Stimulated activated CD4-positive, alpha-beta T cell treated with anti-CD3 and anti-CD28 coated beads, Interleukin-4, amount 100 ng/mL, for 24 hours (primary cell): Measurements from ENCODE around the gene TMEM31.
"Not testable (repeated sequence)": the region's sequence is repeated elsewhere in the genome, so short reads cannot be mapped to it uniquely, and the experiment has no call there.

Source experiments
- DNase-seq: peaks from one replicate; pipeline ENCODE4 v3.0.0-alpha.2; 2020

TMEM31 gene

DNA sequence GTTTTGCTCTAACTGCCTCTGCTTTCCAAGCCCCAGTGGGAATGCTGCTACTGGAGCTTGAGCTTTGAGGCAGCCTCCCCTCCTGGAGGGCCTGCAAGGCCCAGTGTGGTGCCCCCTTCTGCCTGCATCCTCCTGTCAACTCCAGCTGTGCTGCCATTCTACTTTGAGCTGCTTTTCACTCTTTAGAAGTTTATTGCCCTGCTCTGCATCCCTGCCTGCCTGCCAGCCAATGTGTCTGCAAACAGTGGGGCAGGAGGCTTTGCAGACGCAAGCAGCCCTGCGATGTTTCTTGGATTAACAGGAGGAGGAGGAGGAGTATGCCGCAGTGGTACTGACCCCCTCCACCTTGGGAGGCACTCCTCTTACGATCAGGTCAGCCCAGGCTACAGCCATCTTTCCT, 16.4 kb downstream of the TMEM31 start:
- no peak for DNase-seq

DNA sequence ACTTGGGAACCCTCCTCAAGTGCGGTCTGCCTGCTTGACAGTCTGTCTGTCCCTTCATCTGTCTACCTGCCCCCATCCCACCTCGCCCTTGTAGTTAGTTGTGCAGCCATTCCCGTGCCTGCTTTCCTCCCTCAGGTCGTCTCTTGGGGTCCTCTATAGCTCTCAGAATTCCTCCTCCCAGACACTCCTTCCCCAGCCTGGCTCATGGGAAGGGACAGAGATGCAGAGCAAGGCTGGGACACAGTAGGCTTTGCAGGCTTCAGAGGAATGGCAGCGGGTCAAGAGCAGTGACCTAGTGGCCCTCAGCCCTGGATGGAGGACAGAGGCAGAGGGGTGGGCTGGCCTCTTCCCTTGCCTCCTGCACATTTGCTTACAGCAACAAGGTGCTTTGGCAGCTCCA, 18.3 kb downstream of the TMEM31 start:
- DNase-seq: no peak

DNA sequence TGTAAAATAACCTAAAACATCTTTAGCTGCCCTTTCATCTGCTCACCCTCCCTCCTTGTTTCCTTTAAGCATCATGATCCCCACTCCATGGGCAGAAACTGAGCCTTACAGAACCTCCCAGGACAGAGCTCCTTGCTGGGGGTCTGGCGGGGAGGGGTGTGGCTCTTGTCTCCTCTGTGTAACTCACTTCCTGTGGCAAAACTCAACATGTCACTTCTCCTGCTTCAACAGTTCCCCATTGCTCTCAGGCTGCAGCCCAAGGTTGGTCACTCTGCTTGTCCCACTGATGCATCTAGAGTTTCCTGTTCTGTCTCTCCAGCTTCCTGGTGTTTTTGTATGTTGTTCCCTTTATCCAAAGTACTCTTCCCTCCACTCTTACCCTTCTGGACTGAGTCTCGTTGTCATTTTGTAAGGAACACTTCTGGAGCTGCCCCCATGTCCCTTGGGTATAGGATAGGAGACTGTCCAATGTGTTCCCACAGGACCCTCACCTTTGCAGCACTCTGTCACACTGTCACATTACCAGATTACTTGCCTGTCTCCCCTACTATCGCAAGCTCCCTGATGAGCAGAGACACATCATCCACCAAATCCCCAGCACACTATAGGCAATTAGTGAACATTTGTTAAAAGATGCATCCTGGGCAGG, 19.6 kb downstream of the TMEM31 start:
- DNase-seq: no peak

DNA sequence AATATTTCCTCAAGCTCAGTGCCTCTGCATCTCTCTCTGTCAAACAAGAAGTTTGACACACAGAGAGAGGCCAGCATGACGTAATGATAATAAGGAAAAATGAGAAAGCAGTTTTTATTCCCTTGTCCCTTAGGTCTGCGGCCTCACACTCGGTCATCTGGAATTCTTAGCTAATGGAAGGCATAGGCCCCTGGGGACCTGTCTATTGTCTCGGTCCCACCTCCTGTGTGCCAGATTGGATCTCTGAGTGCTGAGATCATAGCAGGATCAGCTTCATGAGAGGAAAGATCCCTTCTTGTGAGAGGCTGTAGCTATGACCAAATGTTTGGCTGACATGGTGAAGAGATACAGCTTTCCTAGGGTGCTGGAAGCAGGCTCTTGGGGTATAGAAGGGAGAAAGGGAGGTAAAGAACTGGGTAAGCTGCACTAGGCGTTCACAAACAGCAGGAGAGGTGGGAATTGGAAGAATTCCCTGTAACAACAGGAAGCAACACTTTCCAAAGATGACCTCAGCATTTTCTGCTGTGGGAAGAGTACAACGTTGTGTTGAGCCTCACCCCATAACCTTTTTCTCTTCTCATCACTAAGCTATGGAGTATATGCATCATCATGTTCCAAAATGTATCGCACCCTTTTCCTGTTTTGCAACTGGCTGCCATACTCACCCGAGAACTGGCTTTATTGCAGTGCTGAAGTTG, 20.2 kb downstream of the TMEM31 start:
- DNase-seq: no peak

DNA sequence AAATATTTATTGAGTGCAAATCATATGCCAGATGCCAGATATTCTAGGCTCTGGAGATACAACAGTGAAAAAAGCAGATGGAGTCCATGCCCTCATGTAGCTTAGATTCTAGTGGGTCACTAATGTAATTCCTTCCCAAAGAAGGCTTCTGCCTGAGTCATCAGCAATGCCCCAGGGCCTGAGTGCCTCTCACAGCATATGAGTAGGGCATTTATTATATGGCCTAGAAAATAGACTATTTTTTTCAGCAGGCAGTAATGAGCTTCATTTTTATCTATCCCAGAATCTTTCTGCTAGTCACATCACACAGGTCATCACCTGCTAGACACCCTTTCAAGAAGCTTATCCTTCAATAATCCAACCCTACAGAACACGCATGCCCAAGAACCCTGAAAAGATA, 22.3 kb downstream of the TMEM31 start:
- no peak for DNase-seq

DNA sequence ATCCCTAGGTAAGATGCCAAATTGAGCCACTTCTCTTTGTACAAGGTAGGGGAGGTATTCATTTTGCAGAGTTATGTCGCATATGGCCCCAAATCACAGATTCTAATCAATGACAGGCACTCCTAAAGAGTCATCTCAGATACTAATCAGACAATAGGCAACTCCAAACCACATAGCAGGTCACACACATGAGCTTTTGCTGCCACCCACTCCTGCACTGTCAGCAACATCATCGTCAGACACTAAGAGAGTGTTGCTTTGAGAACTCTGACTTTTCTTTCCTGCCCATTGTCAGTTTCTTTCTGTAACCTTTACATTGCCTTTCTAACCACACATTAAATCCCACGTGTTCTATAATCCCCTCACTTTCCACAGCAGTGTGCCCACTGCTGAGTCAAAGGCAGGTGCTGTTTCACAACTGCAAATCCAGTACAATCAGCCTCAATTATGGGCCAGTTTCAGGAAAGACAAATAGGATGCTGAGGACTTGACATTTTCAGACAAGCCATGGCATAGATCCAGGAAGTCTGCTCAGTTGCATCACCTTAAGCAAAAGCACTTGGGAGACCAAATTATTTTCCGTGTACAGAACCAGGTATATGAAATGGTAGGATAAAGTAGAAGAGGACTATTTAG, 23.5 kb downstream of the TMEM31 start:
- DNase-seq: no peak

DNA sequence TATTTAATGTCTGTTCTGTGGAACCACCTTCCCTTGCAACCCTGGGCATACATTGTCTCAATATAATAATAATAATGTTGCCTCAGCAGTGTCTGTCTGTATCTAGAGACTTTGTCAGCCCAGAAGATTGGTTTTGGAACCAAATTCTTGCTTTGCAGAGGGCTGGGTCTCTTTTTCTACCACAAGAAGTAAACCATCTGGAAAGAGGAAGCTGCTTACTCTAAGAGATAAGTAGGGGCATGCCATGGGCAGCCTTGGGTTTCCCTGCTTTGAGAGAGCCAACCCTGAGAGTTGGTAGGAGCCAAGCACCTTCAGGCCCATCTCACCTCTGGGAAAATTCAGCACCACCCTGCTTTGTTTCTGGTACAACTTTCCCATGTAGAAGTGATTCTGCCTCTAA, 27.0 kb downstream of the TMEM31 start:
- DNase-seq: no peak

DNA sequence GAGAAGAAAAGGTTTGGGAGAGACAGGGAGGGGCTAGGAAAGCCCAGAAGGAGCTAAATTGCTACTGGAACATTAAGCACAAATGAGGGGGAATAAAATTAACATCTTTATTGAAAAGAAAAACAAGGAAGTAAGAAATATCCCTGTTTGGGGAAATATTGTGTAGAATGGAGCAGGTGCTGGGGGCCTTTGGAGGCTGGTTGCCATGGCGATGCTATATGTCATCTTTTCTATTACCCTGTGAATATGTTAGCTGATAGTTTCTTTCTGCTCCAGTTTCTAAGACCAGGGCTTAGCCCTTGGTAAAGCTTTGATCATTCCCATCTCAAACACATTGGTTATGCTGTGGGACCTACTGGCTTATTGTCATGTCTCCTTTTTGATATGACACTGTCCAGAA, 28.7 kb downstream of the TMEM31 start:
- DNase-seq: no peak

DNA sequence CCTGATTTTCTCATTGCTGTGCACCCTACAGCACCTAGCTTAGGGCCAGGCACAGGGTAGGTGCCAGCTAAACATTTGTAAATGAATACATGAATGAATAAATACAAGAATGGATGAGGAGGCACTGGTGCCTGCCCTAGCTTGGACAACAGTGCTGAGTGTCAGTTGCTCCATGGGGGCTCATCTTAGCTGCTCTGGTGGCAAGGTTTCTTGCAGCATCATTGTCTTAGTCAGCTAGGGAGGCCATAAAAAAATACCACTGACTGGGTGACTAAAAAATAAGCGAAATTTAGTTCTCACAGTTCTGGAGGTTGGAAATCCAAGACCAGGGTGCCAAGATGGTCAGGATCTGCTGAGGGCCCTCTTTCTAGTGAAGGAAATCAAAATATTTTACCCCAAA, 31.2 kb downstream of the TMEM31 start:
- no peak for DNase-seq

DNA sequence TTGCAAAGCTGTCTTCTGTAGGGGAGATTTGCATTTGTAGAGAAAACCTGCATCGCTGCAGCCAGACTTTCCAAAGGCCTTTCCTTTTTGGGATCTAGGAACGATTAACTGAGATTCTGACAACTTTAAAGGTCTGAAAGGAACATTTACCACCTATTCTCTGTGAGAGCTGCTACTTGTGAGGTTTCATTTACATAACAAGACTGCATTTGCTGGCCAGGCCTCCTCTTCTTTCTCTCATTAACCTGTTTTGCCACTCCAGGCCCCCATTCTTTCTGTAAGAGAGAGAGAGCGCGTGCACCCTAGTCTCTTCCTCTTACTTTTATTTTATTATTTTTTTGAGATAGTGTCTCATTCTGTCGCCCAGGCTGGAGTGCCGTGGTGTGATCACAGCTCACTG, 31.6 kb downstream of the TMEM31 start:
- no peak for DNase-seq

DNA sequence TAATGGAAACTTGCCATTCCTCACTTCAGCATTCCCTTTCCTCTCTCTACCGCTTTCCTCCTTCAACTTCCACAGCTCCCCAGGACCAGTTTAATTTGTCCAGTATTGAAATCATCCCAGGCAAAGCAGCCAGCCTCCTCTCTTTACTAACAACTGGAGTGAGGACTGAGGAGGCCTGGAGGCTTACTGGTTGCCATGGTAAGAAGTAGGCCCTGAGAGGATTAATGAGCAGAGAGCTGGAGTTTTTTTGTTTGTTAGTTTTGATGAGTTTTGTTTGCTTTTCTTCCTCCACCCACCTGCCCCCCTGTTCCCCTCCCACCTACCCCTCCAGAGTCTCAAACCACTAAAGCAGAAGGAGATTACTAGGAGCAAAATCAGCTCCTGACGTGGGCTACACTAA, 36.5 kb downstream of the TMEM31 start:
- DNase-seq: no peak

DNA sequence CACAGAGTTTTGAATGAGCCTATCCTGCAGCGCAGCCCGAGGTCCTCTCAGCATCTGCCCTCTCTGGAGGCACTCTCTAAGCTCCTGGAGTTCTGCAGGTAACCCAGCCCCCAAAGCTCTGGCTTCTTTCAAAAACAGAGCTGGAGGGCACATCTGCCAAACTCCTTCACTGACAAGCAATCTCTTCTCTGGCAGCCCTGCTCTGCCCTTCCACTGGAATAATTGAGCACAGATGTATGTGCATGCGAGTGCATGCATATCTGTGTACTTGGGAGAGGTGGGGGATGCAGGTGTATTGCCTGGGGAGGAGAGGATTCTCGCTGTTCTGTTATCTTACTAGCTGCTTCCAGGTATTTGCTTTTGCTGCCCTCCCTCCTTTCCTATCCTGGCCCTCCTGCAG, 43.7 kb downstream of the TMEM31 start:
- DNase-seq: no peak

DNA sequence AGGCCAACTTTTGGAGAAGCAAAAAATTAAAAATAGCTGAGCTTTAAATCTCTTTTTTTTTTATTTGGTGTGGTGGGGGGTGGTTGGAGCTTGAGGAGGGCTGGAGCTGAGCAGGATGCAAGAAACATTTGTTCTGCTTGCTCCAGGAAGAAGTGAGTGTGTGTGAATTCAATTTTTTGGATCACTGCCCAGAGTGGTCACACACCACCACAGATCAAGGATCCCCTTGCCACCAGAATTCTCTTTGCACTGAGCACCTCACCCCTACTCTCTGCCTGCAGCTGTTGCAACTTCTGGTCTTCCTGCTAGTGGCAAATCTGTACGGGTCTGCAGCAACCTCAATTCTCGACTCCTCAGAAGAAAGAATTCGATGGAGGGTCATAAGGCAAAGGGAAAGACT, 46.0 kb downstream of the TMEM31 start:
- DNase-seq: no peak

DNA sequence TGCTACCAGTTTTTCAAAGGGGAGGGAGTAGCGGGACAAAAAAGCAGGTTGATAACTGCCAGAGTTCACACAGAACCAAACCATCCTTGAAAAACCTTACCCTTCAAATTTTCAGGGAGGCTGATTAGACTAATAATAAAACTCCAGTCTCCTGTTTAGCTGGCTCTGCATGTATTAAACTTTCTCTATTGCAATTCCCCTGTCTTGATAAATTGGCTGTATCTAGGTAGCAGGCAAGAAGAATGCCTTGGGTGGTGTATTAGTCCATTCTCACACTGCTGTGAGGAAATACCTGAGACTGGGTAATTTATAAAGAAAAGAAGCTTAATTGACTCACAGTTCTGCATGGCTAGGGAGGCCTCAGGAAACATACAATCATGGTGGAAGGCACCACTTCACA, 47.8 kb downstream of the TMEM31 start:
- no peak for DNase-seq

DNA sequence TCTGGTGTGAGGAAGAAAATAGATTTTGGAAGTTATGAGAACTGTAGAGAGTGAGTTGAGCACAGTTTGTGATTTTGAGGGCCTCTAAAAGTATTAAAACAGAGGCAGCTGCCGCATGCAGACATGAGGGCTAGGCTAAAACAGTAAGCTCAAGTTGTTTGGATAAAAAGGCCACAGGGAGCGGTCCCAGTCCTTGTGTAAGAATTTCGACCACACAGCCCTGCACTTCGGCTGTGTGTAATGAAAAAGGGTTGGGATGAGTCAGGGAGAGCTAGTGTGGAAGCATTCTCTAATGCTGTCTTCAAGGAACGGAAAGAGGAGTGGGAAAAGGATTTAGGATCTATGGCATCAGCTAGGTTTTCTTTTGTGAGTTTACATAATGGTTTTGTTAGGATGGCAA, 52.8 kb downstream of the TMEM31 start:
- not testable (repeated sequence) for DNase-seq
